Neural cell (in vitro differentiated cells): ENCODE measurements around the gene PROSER1. TPM values are rescaled to one million over a fixed set of nuclear protein-coding genes. Genes with fewer than 3 reads are reported as not detected.

Source experiments
- H2AFZ ChIP-seq: fragments of 200-600, 300-800 bp; sonication (generic), shearing (Covaris generic); 2 replicates; pipeline ENCODE4 v1.6.0; 2014; ENCODE audit warnings: low read depth, mild to moderate bottlenecking, antibody characterized with exemption, low read length, moderate library complexity
- H3F3A ChIP-seq: fragments of 200-600 bp; shearing (Covaris generic); 2 replicates; pipeline ENCODE4 v1.6.1; 2016; ENCODE audit warnings: mild to moderate bottlenecking, moderate library complexity, mixed read lengths, antibody characterized with exemption, low read length; ENCODE audit not compliant: insufficient read depth, poor library complexity, severe bottlenecking
- H3K27ac ChIP-seq: fragments of 200-600, 300-800 bp; sonication (generic), shearing (Covaris generic); 2 replicates; pipeline ENCODE4 v1.5.1; 2014; ENCODE audit warnings: mild to moderate bottlenecking, low read length, moderate library complexity
- H3K27me3 ChIP-seq: fragments of 300-800, 200-600 bp; sonication (generic), shearing (Covaris generic); 2 replicates; pipeline ENCODE4 v1.6.0; 2014; ENCODE audit warnings: mild to moderate bottlenecking, low read depth, low read length, moderate library complexity; ENCODE audit not compliant: insufficient read depth
- H3K36me3 ChIP-seq: fragments of 300-800, 200-600 bp; sonication (generic), shearing (Covaris generic); 2 replicates; pipeline ENCODE4 v1.5.1; 2014; ENCODE audit warnings: mild to moderate bottlenecking, antibody characterized with exemption, low read length, moderate library complexity; ENCODE audit not compliant: insufficient read depth
- H3K4me2 ChIP-seq: fragments of 300-800, 200-600 bp; sonication (generic), shearing (Covaris generic); 2 replicates; pipeline ENCODE4 v1.6.0; 2014; ENCODE audit warnings: mild to moderate bottlenecking, low read length
- H3K4me3 ChIP-seq: fragments of 300-800, 200-600 bp; sonication (generic), shearing (Covaris generic); 2 replicates; pipeline ENCODE4 v1.5.1; 2014; ENCODE audit warnings: mild to moderate bottlenecking, low read length, moderate library complexity
- H3K79me2 ChIP-seq: fragments of 200-600 bp; shearing (Covaris generic); replicated peaks from 2 replicates; pipeline ENCODE4 v1.6.0; 2014; ENCODE audit warnings: mild to moderate bottlenecking, low read length, moderate library complexity; ENCODE audit not compliant: insufficient read depth
- H3K9ac ChIP-seq: fragments of 300-800, 200-600 bp; sonication (generic), shearing (Covaris generic); 2 replicates; pipeline ENCODE4 v1.6.1; 2016; ENCODE audit warnings: mild to moderate bottlenecking, low read length, mixed read lengths
- H3K9me2 ChIP-seq: fragments of 200-600 bp; shearing (Covaris generic); 2 replicates; pipeline ENCODE4 v1.6.1; 2016; ENCODE audit warnings: mild to moderate bottlenecking, low read length, mixed read lengths; ENCODE audit not compliant: insufficient read depth
- H3K9me3 ChIP-seq: fragments of 200-600, 300-800 bp; sonication (generic), shearing (Covaris generic); 2 replicates; pipeline ENCODE4 v1.6.1; 2016; ENCODE audit warnings: mild to moderate bottlenecking, mixed run types, low read length, moderate library complexity, mixed read lengths
- H4K20me1 ChIP-seq: fragments of 200-600 bp; shearing (Covaris generic); 2 replicates; pipeline ENCODE4 v1.6.1; 2016; ENCODE audit warnings: mild to moderate bottlenecking, mixed run types; ENCODE audit not compliant: insufficient read depth
- EP300 ChIP-seq: fragments of 450-650 bp; conservative IDR thresholded peaks from 2 replicates; pipeline ENCODE4 v1.6.1; 2014; ENCODE audit warnings: antibody characterized with exemption, mild to moderate bottlenecking, moderate library complexity; ENCODE audit not compliant: poor library complexity, severe bottlenecking
- EZH2 ChIP-seq: fragments of 200-600, 300-800 bp; shearing (Covaris generic), sonication (generic); IDR thresholded peaks from 2 replicates; pipeline ENCODE4 v1.6.1; 2014; ENCODE audit warnings: antibody characterized with exemption, low read length, borderline replicate concordance, mild to moderate bottlenecking; ENCODE audit not compliant: insufficient read depth, poor library complexity, severe bottlenecking
- MXI1 ChIP-seq: fragments of 450-650 bp; conservative IDR thresholded peaks from 2 replicates; pipeline ENCODE4 v1.6.1; 2014; ENCODE audit warnings: antibody characterized with exemption, mild to moderate bottlenecking; ENCODE audit not compliant: poor library complexity, severe bottlenecking
- POLR2AphosphoS5 ChIP-seq: IDR thresholded peaks from 2 replicates; pipeline ENCODE4 v1.6.1; 2012
- RAD21 ChIP-seq: fragments of 450-650 bp; conservative IDR thresholded peaks from 2 replicates; pipeline ENCODE4 v1.6.1; 2014; ENCODE audit warnings: antibody characterized with exemption, mild to moderate bottlenecking, moderate library complexity
- SMC3 ChIP-seq: fragments of 450-650 bp; conservative IDR thresholded peaks from 2 replicates; pipeline ENCODE4 v1.6.1; 2014; ENCODE audit warnings: antibody characterized with exemption, mild to moderate bottlenecking, moderate library complexity; ENCODE audit not compliant: poor library complexity
- TAF1 ChIP-seq: IDR thresholded peaks from 2 replicates; pipeline ENCODE4 v1.6.1; 2012; ENCODE audit warnings: low read depth
- polyA plus RNA-seq: library from polyadenylated mRNA; depleted of rRNA; stranded (reverse); fragments of >200 nt; gene quantifications from 2 replicates; pipeline ENCODE4 v1.2.3, GENCODE V29; 2014
- TF ChIP-seq, protein P1 (sequence below): fragments of 450-650 bp; IDR thresholded peaks from 2 replicates; pipeline ENCODE4 v1.5.1; 2014; ENCODE audit warnings: antibody characterized with exemption, mild to moderate bottlenecking, moderate library complexity; ENCODE audit not compliant: poor library complexity, severe bottlenecking
- TF ChIP-seq, protein P2 (sequence below): IDR thresholded peaks from 2 replicates; pipeline ENCODE4 v1.6.1; 2012; ENCODE audit warnings: borderline replicate concordance

The PROSER1 gene
- polyA plus RNA-seq, 1 donor from 2014 or later: 28.2 TPM

DNA sequence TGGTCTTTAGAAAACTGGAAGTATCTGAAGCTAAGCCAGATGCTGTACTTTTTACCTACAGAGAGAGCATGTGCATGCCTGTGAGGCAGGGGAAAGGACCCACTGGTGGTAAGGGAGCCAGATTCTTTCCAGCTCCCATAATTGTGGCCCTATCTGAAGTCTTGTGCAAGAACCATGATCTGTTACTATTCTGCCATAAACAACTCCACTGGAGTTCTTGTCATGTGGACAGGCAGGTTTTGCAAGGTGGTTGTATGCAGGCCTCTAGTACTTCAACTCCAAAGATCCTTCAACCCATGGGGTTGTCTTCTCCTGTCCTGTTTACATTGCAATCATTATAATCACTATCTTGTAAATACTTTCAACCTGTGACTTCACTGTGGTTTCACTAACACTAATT, 14.1 kb downstream of the PROSER1 start:
- no peak overlapping the region for H3K27ac ChIP-seq
- no peak overlapping the region for H3K4me2 ChIP-seq
- no peaks in the 10 kb centered on the region for H3K79me2 ChIP-seq
- no peak overlapping the region for H3K9ac ChIP-seq
- H3K36me3 ChIP-seq: peaks cover 11% of the 10 kb centered on the region
- no peaks in the 10 kb centered on the region for H3F3A ChIP-seq
- H4K20me1 ChIP-seq: no peaks in the 10 kb centered on the region
- TF ChIP-seq, protein P1, sequence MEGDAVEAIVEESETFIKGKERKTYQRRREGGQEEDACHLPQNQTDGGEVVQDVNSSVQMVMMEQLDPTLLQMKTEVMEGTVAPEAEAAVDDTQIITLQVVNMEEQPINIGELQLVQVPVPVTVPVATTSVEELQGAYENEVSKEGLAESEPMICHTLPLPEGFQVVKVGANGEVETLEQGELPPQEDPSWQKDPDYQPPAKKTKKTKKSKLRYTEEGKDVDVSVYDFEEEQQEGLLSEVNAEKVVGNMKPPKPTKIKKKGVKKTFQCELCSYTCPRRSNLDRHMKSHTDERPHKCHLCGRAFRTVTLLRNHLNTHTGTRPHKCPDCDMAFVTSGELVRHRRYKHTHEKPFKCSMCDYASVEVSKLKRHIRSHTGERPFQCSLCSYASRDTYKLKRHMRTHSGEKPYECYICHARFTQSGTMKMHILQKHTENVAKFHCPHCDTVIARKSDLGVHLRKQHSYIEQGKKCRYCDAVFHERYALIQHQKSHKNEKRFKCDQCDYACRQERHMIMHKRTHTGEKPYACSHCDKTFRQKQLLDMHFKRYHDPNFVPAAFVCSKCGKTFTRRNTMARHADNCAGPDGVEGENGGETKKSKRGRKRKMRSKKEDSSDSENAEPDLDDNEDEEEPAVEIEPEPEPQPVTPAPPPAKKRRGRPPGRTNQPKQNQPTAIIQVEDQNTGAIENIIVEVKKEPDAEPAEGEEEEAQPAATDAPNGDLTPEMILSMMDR: no peak
- TF ChIP-seq MXI1 (no peak), EZH2 (no peak), POLR2AphosphoS5 (no peak), EP300 (no peak), TAF1 (no peak), SMC3 (no peak), RAD21 (no peak)
- TF ChIP-seq, protein P2, sequence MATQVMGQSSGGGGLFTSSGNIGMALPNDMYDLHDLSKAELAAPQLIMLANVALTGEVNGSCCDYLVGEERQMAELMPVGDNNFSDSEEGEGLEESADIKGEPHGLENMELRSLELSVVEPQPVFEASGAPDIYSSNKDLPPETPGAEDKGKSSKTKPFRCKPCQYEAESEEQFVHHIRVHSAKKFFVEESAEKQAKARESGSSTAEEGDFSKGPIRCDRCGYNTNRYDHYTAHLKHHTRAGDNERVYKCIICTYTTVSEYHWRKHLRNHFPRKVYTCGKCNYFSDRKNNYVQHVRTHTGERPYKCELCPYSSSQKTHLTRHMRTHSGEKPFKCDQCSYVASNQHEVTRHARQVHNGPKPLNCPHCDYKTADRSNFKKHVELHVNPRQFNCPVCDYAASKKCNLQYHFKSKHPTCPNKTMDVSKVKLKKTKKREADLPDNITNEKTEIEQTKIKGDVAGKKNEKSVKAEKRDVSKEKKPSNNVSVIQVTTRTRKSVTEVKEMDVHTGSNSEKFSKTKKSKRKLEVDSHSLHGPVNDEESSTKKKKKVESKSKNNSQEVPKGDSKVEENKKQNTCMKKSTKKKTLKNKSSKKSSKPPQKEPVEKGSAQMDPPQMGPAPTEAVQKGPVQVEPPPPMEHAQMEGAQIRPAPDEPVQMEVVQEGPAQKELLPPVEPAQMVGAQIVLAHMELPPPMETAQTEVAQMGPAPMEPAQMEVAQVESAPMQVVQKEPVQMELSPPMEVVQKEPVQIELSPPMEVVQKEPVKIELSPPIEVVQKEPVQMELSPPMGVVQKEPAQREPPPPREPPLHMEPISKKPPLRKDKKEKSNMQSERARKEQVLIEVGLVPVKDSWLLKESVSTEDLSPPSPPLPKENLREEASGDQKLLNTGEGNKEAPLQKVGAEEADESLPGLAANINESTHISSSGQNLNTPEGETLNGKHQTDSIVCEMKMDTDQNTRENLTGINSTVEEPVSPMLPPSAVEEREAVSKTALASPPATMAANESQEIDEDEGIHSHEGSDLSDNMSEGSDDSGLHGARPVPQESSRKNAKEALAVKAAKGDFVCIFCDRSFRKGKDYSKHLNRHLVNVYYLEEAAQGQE: no peak
- H3K27me3 ChIP-seq: no peaks in the 10 kb centered on the region
- H2AFZ ChIP-seq: no peak overlapping the region
- H3K9me2 ChIP-seq: no peaks in the 10 kb centered on the region
- no peak overlapping the region for H3K4me3 ChIP-seq
- no peaks in the 10 kb centered on the region for H3K9me3 ChIP-seq

DNA sequence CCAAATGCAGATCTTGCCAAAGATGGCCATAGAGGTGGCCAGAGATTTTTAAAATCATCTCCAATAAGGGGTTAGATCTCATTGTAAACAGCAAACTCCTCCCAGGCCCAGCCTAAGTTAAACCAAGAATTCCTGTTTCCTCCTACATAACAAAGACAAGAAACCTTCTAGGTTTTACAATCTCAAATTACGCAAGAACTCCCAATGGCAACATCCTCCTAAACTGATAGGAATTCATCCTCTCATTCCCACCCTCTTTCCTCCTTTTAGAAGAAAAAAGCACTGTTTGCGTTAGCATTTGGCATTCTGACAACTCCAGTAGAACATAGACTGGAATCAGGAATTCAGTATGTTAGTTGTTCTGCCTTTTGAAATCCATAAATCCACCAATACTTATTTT, 14.6 kb downstream of the PROSER1 start:
- Histone ChIP-seq H3K9me3 (no peaks in the 10 kb centered on the region), H3F3A (no peaks in the 10 kb centered on the region), H3K9me2 (no peaks in the 10 kb centered on the region), H3K36me3 (peaks cover 11% of the 10 kb centered on the region), H3K27ac (no peak overlapping the region), H3K79me2 (no peaks in the 10 kb centered on the region), H3K27me3 (no peaks in the 10 kb centered on the region), H2AFZ (no peak overlapping the region), H3K4me2 (no peak overlapping the region), H3K9ac (no peak overlapping the region), H4K20me1 (no peaks in the 10 kb centered on the region), H3K4me3 (no peak overlapping the region)
- TF ChIP-seq, protein P1: no peak
- TF ChIP-seq TAF1: no peak
- no peak for TF ChIP-seq MXI1
- no peak for TF ChIP-seq SMC3
- TF ChIP-seq EZH2: no peak
- no peak for TF ChIP-seq RAD21
- TF ChIP-seq EP300: no peak
- no peak for TF ChIP-seq POLR2AphosphoS5
- TF ChIP-seq, protein P2: no peak
